HTR-8/SVneo (cell line): ENCODE measurements around the gene ELOB.

Experiments used
- DNase-seq: peaks from one replicate; pipeline ENCODE4 v3.0.0; 2011; ENCODE audit warnings: low spot score, mixed read lengths; ENCODE audit not compliant: insufficient read length
- FAIRE-seq: peaks from 2 replicates; lab custom pipeline; 2011; peaks lifted over from hg19 to GRCh38; lab: Jason Lieb, UNC

ELOB gene

DNA sequence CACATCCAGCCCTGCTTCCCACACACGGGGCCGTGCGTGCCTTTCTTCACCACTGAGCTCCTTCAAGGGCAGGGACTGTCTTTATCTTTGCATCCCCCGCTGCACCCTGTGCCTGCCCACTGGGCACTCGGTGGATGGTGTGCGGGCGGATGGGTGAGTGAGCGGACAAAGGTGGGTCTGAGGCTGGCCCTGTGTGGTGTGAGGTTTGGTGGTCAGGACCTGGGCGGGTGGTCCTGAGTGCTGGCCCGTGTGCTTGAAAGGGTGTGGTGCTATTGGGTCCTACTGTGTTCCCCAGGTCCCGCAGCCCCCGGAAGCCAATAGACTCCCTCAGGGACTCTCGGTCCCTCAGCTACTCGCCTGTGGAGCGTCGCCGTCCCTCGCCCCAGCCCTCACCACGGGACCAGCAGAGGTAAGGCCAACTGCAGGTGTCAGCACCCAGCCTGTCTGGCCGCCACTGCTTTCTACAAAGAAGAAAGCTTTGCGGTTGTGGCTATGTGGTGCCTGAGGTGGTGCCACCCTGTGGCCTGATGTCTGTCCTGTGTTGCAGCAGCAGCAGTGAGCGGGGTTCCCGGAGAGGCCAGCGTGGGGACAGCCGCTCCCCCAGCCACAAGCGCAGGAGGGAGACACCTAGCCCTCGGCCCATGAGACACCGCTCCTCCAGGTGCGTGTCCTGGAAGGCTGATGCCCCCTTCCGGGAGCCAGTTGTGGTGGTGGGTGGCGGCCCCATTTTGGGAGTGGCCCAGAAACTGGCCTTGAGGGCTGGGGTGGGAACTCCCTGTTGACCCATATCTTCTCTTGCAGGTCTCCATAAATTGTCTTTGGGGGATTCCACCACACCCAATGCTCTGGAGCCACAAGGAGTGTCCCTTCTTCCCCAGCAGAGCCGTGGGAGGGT is 6.8 kb downstream of the ELOB start:
- no peak for DNase-seq

GRCh38 chr16:2769675-2770056 is 7.4 kb downstream of the ELOB start:
- FAIRE-seq (no peak), DNase-seq (no peak)

More for the DNA sequence above, 6.8 kb downstream of the ELOB start:
- no peak for FAIRE-seq

DNA sequence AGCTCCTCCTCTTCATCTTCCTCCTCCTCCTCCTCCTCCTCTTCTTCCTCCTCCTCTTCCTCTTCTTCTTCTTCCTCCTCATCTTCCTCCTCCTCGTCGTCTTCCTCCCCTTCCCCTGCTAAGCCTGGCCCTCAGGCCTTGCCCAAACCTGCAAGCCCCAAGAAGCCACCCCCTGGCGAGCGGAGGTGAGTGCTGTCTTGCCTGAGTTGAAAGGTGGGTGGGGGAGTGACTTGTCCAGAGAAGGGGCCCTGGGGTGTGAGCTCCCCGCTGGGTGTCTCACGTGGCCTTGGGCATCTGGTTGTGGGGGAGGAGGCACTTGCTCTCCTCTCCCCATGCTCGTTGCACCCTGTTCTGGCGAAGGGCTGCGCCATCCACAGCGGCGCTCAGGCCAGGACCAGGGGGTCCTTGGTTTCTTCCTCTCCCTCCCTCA is 8.0 kb downstream of the ELOB start:
- FAIRE-seq = no peak

GRCh38 chr16:2768403-2769089 is 8.5 kb downstream of the ELOB start:
- FAIRE-seq = no peak
- no peak for DNase-seq

More for the DNA sequence above, 8.0 kb downstream of the ELOB start:
- DNase-seq = no peak

DNA sequence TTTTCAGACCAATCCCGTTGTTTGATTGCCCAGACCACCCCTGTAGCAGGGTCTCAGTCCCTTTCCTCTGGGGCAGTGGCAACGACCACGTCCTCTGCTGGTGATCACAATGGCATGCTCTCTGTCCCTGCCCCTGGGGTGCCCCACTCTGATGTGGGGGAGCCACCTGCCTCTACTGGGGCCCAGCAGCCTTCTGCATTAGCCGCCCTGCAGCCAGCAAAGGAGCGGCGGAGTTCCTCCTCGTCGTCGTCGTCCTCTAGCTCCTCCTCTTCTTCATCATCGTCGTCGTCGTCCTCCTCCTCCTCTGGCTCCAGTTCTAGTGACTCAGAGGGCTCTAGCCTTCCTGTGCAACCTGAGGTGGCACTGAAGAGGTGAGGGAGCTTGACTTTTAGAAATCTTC is 9.2 kb downstream of the ELOB start:
- DNase-seq = no peak
- no peak for FAIRE-seq

DNA sequence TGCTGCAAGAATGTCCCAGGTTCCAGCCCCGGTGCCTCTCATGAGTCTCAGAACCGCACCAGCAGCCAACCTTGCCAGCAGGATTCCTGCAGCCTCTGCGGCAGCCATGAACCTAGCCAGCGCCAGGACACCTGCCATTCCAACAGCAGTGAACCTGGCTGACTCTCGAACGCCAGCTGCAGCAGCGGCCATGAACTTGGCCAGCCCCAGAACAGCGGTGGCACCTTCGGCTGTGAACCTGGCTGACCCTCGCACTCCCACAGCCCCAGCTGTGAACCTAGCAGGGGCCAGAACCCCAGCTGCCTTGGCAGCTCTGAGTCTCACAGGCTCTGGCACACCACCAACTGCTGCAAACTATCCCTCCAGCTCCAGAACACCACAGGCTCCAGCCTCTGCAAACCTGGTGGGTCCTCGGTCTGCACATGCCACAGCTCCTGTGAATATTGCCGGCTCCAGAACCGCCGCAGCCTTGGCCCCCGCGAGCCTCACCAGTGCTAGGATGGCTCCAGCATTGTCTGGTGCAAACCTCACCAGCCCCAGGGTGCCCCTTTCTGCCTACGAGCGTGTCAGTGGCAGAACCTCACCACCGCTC is 9.8 kb downstream of the ELOB start:
- no peak for FAIRE-seq
- DNase-seq = no peak

GRCh38 chr16:2766430-2767139 is 10.5 kb downstream of the ELOB start:
- FAIRE-seq = no peak

GRCh38 chr16:2765462-2766404 is 11.3 kb downstream of the ELOB start:
- DNase-seq (no peak), FAIRE-seq (no peak)

More at GRCh38 chr16:2766430-2767139, 10.5 kb downstream of the ELOB start:
- DNase-seq = no peak

GRCh38 chr16:2764718-2765117 is 12.4 kb downstream of the ELOB start:
- DNase-seq = no peak
- no peak for FAIRE-seq

DNA sequence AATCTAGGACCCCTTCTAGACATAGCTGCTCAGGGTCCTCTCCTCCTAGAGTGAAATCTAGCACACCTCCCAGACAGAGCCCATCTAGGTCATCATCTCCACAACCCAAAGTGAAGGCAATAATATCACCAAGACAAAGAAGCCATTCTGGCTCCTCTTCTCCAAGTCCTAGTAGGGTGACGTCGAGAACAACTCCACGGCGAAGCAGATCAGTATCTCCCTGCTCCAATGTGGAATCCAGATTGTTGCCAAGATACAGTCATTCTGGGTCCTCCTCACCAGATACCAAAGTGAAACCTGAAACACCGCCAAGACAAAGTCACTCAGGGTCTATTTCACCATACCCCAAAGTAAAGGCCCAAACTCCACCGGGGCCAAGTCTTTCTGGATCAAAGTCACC is 13.9 kb downstream of the ELOB start:
- DNase-seq (no peak), FAIRE-seq (no peak)

GRCh38 chr16:2762711-2763110 is 14.4 kb downstream of the ELOB start:
- FAIRE-seq (no peak), DNase-seq (no peak)

DNA sequence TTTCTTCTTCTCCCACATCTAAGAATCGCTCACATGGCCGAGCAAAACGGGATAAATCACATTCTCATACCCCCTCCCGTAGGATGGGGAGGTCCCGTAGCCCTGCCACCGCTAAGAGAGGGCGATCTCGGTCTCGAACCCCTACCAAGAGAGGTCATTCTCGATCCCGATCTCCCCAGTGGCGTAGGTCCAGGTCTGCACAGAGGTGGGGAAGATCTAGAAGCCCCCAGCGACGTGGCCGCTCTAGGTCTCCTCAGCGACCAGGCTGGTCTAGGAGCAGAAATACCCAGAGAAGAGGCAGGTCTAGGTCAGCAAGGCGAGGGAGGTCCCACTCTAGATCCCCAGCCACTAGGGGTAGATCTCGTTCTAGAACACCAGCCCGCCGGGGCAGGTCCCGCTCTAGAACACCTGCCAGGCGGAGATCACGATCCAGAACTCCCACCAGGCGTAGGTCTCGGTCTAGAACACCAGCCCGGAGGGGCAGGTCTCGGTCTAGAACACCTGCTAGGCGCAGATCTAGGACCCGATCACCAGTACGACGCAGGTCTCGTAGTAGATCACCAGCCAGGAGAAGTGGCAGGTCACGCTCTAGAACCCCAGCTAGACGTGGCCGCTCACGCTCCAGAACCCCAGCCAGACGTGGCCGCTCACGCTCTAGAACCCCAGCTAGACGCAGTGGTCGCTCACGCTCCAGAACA is 15.0 kb downstream of the ELOB start:
- no peak for FAIRE-seq
- no peak for DNase-seq

GRCh38 chr16:2761472-2761871 is 15.6 kb downstream of the ELOB start:
- FAIRE-seq (no peak), DNase-seq (no peak)

DNA sequence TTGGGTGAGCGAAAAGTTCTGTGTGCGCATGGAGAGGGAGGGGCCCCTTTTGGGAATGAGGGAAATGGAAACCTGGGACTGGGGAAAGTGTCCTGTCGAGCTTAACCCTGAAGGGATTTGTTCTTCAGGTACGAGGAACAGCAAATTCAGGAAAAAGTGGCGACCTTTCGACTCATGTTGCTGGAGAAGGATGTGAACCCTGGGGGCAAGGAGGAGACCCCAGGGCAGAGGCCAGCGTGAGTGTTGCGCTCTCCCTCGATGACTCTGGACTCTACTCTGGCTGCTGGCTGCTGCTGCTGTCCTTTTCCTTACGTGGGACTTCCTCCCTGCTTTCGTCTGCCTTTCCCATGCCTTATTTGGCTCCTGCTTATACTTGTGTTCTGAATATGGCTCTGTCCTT is 19.7 kb downstream of the ELOB start:
- DNase-seq (no peak), FAIRE-seq (no peak)

- no peak for FAIRE-seq
- no peak for DNase-seq
These were observed 20.6 kb downstream of the ELOB start for GRCh38 chr16:2756288-2757015.

GRCh38 chr16:2755158-2755557 is 21.9 kb downstream of the ELOB start:
- DNase-seq (no peak), FAIRE-seq (no peak)

GRCh38 chr16:2753733-2754020 is 23.4 kb downstream of the ELOB start:
- no peak for DNase-seq
- no peak for FAIRE-seq
